Stimulated activated CD4-positive, alpha-beta T cell treated with anti-CD3 and anti-CD28 coated beads, Interleukin-1b, Interleukin-23, amount 100 ng/mL, for 24 hours (primary cell): Measurements from ENCODE around the gene STARD10.
"Not testable (repeated sequence)": the region's sequence is repeated elsewhere in the genome, so short reads cannot be mapped to it uniquely, and the experiment has no call there.

Experiments
- DNase-seq, 4 experiments: peaks; one replicate each; pipeline ENCODE4 v3.0.0-alpha.2; 2020; ENCODE audit warnings: low read depth in 4 of 4, low spot score in 1 of 4

Gene STARD10

DNA sequence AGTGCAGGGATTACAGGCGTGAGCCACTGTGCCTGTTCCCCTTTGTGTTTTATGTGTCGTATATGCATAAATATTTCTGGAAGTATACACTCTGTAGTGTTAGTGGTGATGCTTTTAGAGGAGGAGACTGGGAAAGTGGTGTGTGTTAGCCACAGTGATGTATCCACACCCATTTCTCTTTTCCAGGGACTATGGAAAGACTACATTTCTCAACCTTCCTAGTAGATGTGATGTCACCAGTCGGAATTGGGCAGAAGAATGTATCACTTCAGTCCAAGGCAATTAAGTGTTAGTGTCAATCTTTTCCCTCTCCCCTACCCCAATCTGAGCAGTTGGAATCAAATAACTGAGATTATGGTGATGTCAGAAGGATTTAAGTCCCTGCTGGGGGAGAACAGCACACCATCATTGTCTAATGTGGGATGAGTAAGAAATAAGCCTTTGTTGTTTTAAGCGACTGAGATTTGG lies 14.5 kb upstream of the STARD10 start:
- no peak for DNase-seq

DNA sequence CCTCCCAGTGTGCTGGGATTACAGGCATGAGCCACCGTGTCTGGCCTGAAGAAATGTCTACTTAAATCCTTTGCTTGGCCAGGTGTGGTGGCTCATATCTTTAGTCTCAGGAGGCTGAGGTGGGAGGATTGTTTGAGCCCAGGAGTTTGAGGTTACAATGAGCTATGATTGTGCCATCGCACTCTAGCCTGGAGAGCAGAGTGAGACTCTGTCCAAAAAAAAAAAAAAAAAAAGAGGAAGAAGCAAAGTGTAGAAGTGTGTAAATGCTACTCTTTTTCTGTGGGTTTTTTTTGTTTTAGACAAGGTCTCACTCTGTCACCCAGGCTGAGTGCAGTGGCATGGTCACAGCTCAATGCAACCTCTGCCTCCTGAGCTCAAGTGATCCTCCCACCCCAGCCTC lies 13.9 kb upstream of the STARD10 start:
- DNase-seq, result no peak

DNA sequence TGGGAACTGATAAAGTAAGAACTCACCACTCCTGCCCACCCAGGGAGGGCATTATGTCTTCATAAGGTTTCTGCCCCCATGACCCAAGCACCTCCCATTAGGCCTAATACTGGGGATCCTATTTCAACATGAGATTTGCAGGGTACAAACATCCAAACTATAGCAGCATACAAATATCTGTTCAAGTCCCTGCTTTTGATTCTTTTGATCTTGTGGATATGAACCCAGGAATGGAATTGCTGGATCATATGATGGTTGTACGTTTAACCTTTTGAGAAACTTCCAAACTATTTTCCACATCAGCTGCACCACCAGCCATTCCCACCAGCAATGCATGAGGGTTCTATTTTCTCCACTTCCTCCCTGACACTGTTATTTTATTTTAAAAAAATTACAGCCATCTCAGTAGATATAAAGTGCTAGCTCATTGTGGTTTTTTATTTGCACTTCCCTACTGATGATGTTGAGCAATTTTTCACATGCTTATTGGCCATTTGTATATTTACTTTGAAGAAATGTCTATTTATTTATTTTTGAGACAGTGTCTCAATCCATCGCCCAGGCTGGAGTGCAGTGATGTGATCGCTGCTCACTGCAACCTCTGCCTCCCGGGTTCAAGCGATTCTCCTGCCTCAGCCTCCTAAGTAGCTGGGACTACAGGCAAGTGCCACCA lies 13.3 kb upstream of the STARD10 start:
- no peak for DNase-seq

DNA sequence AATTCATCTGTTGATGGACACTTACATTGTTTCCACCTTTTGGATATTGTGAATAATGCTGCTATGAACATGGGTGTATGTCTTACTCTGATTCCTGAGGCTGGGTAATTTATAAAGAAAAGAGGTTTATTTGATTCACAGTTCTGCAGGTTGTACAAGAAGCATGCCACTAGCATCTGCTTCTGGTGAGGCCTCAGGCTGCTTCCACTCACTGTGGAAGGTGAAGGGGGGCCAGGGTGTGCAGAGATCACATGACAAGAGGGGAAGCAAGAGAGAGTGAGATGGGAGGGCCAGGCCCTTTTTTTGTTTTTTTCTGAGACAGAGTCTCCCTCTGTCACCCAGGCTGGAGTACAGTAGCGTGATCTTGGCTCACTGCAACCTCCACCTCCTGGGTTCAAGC lies 12.5 kb upstream of the STARD10 start:
- not testable (repeated sequence) for DNase-seq

DNA sequence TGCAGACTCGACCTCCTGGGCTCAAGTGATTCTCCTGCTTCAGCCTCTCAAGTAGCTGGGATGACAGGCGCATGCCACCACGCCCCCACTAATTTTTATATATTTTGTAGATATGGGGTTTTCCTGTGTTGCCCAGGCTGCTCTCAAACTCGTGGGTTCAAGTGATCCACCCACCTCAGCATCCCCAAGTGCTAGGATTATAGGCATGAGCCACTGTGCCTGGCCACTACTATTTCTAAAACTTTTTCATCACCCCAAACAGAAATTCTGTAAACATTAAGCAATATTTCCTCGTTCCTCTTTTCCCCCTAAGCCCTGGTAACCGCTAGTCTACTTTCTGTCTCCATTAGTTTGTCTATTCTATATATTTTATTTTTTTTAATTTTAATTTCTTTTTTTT lies 11.4 kb upstream of the STARD10 start:
- DNase-seq, result no peak

DNA sequence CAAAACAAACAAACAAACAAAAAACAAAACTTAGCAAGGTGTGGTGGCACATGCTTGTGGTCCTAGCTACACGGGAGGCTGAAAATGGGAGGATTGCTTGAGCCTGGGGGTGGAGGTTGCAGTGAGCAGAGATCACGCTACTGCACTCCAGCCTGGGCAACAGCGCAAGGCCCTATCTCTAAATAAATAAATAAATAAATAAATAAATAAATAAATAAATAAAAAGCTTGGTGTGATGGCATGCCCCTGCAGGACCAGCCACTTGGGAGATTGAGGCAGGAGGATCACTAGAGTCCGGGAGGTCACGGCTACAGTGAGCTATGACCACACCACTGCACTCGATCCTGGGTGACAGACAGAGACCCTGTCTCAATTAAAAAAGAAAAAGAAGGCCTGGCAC lies 9.0 kb upstream of the STARD10 start:
- DNase-seq, result no peak

DNA sequence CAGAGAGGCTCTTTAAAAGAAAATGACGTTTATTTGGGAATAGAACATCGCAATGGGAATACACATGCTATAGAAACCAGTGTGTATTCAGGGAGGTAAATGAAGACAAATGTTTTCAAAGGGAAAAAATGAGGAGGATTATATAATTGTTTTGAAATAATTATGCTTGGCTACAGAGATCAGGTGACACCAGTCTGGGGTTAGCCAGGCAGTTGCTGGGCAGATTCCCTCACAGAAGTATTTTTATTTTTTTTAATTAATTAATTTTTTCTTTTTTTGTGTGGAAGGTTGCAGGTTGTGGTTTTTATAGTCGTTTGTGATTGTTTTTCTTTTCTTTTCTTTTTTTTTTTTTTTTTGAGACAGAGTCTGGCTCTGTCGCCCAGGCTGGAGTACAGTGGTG lies 5.6 kb upstream of the STARD10 start:
- DNase-seq, result no peak

GRCh38 chr11:72798361-72798760 lies 4.5 kb upstream of the STARD10 start:
- DNase-seq, result no peak

DNA sequence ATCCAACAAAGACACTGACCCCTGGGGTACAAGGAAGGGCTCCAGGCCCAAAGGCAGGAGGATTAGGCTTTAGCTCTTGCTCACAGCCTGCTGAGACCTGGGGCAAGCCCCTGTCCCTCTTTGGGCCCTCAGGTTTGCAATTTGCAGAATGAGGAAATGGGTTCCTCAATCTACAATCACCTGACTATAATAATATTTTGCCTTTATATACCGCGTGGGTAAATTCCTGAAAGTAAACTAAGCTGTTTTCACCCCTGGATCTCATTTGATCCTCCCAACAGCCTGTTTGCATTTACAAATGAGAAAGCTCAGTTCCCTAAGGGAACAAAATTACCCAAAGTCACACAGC lies 797 bp downstream of the STARD10 start:
- DNase-seq, result no peak

DNA sequence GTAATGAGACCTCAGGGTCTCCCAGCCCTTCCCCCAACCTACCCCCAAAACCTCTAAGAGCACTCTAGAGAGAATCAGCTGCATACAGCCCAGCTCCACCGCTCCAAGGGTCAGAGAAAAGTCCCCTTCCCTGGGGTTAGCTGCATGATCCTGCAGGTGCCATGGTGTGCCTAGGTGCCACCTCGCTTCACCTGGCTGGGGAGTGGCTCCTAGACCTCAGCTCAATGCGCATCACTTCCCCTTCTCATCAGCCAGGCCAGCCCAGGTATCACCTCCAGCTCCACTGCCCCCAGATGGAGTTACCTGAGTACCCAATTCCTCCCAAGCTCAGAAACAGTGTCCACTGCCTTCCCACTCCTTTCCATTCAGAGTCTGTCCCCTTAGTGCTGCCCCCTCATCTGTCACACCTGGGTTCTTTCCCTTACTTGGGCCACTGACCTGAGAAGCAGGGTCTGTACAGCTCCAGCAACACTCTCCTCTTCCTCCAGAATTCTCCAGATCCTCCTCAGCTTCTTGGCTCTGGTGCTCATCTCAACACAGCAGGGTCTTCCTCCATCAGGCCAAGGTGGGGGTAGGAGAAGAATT lies 1.3 kb downstream of the STARD10 start:
- no peak for DNase-seq

DNA sequence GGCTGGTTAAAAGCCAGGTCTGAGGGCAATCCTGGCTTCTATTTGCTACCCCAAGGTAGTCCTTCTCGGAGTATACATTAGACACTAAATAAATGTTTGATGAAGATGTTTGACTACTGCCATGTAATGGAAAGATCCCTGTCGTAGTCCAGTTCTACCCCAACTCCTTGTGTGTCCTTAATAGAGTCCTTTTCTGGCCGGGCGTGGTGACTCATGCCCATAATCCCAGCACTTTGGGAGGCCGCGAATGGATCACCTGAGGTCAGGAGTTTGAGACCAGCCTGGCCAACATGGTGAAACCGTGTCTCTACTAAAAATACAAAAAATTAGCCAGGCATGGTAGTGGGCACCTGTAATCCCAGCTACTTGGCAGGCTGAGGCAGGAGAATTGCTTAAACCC lies 2.6 kb downstream of the STARD10 start:
- not testable (repeated sequence) for DNase-seq

DNA sequence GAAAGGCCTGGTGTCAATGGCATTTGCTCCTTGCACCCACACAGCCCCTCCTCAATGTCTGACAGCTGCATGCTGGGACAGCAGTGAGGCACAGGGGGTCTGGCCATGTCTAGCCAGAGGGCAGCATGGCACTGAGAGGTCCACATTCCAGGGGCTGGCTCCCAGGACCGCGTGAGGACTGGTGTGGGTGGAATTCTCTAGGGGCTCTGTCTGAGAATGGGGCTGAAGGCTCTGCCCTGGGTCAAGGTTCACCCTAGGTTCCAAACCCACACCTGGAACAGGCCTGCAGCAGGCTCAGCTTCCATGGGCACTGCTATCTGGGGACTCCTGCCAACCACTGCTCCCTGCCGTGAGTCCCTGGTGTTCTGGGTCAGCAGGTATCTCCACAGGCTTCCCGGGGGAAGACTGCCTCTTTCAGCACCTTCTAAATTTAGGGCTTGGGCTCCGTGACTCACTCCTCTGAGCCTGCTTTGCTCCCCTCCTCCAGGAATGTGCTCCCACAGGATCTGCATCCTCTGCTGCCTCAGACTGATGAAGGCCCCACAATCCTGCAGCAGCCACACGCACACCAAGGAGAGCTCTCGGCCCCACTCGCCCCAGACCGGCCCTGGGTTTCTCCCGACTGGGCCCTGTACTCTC lies 4.2 kb downstream of the STARD10 start:
- DNase-seq, result no peak

- no peak for DNase-seq
Measured at GRCh38 chr11:72788241-72788640, 5.6 kb downstream of the STARD10 start.

- DNase-seq, result no peak
Measured at GRCh38 chr11:72787216-72788104, 6.4 kb downstream of the STARD10 start.

- no peak for DNase-seq
Measured at GRCh38 chr11:72786305-72787215, 7.3 kb downstream of the STARD10 start.

GRCh38 chr11:72784662-72785061 lies 9.2 kb downstream of the STARD10 start:
- no peak for DNase-seq

DNA sequence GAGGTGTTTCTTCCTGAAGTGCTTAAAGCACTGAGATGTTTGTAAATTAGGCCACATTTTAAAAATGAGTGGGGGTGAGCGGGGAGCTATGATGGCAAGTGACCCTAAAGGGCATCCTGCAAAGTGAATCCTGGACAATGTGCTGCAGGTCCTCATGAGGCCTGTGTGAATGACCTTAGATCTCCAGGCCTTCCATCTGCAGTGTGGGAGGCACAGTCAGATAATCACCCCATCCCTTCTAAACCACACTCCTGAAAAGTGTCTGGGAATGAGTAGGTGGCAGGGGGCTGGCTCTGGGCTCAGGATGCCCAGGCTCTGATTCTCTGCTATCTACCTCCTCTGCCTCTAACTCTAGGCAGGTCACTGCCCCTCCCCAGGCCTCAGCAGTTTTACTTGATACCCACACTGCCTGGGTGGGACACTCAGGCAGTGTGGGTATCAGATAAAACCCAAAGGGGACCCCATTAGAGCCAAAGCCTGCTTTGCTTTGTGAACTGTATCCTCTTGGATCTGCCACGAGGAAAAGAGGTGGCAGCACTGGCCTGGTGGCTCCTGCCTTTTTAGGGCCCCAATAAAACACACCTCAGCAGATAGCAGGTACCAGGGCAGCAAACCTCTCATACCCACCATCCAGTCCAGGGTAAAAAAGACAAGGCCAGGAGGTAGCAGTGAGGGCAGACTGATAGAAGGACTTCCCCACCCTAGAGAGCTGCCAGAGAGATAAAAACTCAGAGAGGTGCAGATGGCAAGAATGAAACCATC lies 10.5 kb downstream of the STARD10 start:
- no peak for DNase-seq

DNA sequence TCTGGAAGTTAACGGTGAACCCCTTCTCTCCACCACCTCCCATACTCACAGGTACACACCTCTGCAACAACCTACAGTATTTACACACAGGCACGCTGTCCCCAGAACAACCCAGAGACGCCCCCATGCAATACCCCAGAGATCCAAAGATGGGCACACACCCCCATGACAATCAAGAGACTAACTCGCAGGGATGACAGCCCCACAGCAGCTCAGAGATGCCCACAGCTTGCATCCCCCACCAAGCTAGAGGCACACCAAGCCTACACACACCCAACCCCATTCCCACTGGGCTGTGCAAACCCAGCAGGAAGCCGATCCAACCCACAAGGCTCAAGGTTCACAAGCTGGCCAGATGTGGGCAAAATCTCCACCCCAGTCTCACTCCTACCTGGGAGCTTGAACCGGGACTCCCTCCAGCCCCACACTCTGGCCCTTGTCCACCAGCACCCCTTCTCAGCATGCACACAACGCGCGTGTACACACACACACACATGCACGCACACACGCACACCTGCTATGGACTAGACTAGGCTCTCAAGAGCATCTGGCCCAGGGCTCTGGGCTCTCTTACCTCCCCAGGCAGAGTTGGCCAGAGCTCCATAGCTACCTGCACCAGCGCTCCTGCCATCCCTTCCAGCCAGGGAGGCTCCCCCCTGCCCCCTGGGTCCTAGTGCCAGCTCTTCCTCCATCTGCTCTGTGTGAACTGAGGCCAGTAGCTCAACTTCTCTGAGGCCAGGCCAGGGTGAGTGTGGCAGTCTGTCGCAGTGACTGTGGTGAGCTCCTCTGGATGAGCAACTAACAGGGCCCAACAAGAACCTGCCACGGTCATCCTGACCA lies 11.5 kb downstream of the STARD10 start:
- no peak for DNase-seq
